GM18520 (cell line): Measurements from ENCODE around the gene IFI27L1.
A peak's percentile ranks its signal among the peaks of the same experiment; 100 is the strongest.

ENCODE experiments used
- ATAC-seq: cut with Tn5 transposase; IDR thresholded peaks from one replicate; pipeline ENCODE4 v1.9.1; 2021; ENCODE audit not compliant: unreplicated experiment

Gene IFI27L1

DNA sequence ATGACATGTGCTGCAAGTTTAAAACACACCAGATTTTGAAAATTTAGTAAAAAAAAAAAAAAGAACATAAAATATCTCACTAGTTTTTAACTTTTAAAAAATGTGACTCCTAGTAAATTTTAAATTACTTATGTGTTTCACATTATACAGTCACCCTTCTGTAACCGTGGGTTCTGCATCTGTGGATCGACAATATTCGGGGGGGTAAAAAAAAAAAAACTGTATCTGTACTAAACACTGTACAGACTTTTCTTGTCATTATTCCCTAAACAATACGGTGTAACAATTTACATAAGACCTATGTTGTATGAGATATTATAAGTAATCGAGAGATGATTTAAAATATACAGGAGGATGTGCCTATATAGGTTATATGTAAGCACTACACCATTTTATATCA, 3.3 kb upstream of the IFI27L1 start:
- ATAC-seq, result no peak

DNA sequence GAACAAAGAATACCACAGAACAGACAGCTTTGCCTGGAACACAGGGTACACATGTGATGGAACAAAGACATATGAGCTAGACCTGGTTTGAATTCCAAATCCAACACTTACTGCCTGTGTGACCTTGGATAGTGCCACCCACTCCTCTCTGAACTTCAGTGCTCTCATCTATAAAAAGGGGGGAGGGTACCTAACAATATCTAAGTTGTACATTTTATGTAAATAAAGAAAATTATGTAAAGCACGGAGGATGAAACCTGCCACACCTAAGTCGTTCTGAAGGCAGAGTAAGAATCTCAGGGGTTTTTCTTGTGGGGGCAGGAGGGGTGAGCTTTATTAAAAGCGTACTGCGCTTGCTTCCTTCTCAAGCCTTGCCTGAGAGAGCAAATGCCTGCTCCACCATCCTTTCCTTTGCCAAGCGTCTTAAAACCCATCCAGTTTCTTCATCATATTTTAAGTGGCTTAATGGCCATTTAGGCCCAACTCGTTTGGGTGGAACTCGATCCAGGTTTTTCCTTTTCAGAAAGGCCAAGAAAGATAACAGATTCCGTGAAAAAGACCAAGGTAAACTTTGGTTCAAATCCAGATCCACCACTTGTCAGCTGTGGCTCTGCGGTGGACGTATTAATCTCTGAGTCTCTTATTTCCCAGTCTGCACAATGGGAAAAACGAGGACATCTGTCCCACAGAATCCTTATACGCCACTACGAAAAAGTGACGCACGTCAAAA, 1.1 kb upstream of the IFI27L1 start:
- no peak for ATAC-seq

DNA sequence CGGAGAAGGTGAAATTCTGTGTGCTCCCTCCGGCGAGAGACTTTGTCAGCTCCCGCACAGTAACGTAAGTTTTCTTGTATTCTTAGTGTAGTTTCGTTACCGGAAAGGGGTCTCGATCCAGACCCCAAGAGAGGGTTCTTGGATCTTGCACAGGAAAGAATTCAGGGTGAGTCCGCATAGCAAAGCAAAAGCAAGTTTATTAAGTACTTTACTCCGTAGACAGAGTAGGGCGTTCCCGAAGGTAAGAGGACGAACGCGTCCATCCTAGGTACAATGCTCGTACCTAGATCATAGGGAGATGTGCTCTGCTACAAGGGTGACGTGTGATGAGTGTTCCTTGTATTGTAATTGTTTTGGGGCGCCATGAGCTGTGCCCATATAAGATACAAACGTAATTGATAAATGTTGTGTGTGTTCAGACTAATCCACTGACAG, 293 bp downstream of the IFI27L1 start:
- peak; percentile 11 for ATAC-seq

DNA sequence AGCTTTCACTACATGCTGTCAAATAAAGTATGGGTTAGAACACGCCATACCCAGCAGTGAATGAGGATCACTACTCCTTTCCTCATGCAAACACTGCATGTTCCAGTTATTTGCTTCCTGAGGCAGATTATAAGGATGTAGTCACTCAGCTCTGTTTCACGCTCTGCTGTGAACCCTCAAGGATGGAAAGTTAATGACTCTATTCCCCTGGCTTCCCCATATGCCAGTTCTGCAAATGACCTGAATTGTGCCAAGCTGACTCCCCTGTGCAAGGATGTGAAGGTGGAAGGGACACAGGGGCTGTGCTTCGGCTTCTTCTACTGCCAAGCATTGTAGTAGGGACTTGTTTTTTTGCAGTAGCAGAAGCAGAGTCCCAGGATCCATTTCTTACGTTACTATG, 6.8 kb downstream of the IFI27L1 start:
- ATAC-seq, result no peak

DNA sequence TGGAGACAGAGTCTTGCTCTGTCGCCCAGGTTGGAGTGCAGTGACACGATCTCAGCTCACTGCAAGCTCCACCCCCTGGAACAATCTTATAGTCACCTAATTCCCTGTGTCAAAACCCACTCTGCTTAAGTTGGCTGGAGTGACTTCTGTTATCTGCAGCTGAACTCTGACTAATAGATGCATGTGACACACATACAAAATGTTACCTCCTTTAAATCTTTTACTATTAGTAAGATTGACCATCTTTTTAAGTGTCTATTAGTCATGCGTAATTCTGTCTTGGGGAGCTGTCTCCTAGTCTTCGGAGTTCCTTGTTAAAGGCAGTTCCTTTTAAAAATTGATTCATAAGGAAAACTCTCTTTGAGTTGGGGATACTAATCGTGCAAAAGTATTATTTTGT, 7.4 kb downstream of the IFI27L1 start:
- ATAC-seq, result no peak

DNA sequence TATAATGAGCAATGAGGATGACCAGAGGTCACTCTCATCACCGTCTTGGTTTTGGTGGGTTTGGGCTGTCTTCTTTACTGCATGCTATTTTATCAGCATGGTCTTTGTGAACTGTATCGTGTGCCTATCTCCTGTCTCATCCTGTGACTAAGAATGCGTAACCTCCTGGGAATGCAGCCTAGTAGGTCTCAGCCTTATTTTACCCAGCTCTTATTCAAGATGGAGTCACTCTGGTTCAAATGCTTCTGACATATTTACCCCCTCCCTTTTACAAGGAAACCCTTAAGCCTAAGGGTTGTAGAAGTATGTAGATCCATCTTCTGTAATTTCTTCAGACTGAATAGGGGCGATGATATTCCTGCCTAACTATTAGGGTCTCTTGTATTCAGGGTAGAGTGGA, 8.4 kb downstream of the IFI27L1 start:
- no peak for ATAC-seq

DNA sequence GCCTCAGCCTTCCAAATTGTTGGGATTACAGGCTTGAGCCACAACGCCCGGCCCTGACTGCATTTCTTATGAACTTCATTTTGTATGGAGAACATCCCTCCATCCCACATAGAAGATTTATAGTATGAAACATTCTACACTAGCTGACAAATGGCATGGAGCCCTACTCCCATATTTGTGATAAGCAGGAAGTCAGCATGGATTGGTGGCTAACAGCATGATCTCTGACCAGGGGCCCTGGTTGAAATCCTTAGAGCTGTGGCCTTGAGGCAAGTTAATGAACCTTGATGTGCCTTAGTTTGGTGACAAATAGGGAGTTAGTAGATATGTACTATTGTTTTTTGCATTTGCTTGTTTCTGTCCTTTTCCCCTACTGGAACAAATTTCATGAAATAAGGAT, 12.3 kb downstream of the IFI27L1 start:
- no peak for ATAC-seq

DNA sequence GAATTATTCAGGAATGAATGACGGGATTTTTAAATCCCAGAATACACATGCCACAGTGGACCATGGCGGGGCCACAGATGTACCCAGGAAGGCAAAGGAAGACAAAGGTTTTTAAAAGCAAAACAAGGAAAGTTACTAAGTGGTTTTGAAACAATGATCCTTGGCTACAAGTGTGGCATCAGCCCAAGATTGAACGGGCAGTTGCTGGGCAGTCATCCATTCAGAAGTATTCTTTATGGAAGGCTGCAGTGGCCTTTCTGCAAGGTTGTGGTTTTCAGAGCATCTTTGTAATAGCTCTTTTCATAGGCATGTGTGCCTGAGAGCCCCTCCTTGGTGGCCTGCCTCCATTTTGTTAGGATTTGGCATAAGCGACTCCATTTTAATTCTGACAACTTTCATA, 16.0 kb downstream of the IFI27L1 start:
- no peak for ATAC-seq

DNA sequence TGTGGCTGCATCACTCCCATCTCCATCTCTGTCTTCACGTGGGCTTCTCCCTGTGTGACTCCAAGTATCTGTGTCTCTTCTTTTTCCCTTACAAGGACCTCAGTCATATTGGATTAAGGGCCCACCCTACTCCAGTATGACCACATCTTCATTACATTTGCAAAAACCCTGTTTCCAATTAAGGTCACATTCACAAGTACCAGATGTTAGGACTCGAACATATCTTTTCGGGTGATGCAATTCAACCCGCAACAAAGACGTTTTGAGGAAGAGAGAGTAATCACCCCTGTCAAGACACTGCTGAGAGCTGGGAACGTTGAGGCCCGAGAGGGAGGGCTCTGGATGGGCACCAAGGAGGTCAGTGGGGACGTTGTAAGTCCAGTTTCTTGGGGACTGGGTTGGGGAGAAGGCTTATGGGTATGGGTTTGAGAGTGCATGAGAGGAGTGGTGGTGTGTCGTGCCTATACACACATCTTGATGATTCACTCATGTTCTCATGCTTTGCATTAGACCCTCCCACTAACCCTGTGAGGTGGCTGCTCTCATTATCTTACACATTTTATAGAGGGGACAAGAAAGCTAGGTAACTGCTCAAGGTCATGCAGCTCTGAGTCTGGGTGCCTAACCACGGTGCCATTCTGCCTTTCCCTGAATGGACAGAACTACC, 17.3 kb downstream of the IFI27L1 start:
- ATAC-seq, result no peak

DNA sequence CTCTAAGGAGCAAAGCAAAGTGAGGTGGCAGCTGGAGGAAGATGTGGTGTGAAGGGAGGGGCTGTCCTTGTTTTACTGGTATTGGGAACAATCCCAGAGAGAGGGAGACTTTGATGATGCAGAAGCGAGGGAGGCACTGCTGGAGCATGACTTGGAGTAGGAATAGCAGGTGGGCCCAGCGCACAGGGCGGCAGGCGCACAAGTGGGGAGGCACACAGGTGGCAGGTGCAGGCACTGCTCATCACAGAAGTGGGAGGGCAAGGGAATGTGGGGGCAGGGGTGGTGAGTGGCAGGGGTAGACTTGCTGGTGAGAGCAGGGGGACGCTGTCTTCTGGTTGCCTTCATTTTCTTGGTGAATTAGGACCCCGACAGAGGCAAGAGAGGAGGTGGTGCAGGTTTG, 17.9 kb downstream of the IFI27L1 start:
- no peak for ATAC-seq

DNA sequence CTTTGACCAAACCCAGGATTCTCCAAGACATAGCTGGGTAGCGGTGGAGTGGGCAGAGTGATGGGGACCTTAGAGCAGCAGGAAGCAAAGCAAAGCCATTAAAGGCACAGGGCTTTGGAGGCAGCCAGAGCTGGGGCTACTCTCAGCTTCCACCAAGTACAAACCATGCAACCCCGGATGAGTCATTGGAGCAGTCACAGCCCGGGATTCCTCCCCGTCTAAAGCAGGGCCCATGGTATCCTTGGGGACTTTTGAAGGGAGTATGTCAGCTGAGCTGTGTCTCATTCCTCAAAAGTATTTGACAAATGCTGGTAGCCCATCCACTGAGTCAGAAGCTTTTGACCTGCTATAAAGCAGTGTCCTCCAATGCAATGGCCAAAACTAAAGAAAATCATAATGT, 19.7 kb downstream of the IFI27L1 start:
- ATAC-seq, result no peak

DNA sequence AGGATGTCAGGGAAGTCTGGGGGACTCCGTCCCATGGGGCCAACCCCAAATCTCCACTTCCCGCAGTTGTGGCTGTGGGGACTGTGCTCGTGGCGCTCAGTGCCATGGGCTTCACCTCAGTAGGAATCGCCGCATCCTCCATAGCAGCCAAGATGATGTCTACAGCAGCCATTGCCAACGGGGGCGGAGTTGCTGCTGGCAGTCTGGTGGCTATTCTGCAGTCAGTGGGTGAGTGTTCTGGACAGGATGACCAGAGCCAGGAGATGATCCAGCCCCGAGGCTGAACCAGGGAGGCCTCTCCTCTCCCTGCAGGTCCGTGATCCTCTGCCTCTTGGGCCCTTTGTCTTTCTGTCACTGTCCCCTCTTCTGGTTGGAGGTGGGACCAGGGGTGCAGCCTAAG, 20.6 kb downstream of the IFI27L1 start:
- no peak for ATAC-seq

DNA sequence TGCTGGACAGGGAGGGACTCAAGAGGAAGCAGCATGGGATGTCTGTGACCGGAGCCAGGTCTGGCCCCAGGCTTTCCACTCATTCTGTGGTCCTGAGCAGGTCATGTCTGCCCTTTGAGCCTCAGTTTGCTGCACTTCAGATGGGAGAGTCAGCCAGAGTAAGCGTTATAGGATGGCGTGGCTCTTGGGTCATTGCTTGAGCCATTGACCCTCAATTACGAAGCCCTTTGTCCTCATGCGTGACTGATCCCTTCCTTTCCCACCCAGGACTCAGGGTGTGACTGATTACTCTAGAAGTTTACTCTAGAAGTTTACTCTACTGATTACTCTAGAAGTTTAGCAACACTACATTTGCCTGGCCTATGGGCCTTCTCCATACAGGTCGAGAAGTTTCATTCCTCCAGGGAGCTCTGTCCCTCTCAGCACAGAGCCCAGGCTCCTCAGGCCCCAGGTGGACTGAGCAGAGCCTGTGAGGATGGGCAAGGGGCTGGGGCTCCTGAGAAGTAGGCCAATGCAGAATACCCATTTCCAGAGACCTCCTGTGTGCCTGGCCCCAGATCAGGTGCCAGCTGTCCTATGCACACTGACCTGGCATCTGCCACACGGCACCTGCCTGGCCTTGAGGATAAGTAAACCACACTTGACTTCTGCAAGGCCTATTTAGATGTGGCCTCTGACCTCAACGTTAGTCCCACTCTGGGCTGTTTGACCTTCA, 21.8 kb downstream of the IFI27L1 start:
- no peak for ATAC-seq

DNA sequence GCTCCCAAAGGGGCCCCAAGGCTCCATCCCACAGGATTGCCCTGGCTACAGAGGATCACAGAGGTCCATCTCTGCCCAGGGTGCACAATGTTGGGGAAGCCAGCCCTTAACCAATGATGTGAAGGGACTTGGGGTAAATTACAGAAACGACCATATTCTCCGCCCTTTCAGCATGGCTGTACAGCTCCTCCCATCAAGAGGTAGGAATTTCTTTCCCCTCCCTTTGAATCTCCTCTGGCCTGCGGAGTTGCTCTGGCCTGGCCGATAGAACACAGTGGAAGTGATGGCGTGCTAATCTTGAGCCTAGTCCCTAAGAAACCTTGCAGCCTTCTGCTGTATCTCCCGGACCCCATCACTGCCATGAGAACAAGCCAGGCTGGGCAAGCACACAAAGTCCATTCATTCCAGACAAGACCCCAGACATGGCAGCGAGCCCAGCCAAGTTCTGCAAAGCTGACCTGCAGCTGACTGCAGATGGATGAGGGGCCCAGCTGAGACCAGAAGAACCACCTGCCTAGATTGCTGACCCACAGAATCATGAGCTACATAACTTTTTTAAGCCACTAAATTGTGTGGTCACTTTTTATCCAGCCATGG, 22.5 kb downstream of the IFI27L1 start:
- no peak for ATAC-seq

DNA sequence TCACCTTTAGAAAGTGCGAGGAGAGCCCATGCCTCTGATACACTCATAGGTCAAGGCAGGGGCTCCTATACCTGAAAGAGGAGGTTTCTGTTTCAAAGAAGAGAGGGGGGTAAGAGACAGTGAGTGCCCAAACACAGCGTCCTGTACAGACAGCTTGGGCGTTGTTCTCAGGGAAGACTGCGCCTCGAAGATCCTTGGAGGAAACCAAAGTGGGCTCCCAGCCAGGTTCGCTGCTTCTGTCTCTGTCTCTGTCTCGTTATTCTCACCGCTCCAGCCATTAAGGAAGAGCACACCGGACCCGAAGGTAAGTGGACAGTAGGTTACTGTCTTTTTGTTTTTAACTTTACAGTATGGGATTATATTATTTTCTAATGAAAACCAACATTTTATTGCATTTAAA, 23.6 kb downstream of the IFI27L1 start:
- no peak for ATAC-seq

DNA sequence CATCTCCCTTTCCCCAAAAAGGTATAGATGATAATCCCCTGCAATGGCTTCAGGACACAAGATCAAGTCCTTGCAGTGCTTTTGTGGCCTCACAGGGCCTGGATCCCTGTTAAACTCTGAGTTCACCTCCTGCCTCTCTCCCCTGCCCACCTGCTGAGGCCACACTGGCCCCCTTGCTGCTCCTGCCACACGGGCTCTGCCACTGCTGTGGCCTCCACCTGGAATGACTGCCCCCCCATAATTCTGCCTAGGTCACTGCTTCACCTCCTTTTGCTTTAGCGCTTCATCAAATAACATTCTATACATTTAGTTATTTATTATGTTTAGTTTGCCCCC, 28.8 kb downstream of the IFI27L1 start:
- ATAC-seq, result no peak

DNA sequence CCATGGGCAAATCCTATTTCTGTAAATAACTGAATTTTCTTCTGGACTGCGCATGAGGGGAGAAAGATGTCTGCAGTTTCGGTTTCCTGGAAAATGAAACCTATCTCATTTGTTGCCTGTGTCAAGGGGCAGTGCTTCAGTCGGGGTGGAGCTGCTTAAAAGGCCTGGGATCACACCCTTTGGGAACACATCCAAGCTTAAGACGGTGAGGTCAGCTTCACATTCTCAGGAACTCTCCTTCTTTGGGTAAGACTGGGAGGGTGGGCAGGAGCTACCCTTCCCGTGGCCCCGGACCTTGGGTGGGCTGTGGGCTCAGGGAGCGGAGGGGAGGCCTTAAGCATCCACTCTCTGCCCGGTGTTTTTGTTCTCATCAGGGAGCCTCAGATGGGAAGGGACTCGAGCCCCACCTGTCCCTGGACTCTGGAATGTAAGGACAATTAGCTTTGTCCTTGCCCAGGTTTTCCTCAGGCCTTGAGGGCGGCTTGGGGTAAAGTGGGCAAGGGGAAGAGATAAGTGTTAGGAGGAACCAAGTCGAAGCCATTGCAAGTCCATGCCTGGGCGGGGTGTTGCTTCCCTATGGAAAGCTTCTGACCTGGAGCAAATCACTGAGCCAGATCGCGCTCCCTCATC, 29.6 kb downstream of the IFI27L1 start, which contains the start of gene IFI27:
Gene IFI27 (plus strand): TSS at position 185 of the 630 bp plus-strand sequence.
- ATAC-seq, result no peak

DNA sequence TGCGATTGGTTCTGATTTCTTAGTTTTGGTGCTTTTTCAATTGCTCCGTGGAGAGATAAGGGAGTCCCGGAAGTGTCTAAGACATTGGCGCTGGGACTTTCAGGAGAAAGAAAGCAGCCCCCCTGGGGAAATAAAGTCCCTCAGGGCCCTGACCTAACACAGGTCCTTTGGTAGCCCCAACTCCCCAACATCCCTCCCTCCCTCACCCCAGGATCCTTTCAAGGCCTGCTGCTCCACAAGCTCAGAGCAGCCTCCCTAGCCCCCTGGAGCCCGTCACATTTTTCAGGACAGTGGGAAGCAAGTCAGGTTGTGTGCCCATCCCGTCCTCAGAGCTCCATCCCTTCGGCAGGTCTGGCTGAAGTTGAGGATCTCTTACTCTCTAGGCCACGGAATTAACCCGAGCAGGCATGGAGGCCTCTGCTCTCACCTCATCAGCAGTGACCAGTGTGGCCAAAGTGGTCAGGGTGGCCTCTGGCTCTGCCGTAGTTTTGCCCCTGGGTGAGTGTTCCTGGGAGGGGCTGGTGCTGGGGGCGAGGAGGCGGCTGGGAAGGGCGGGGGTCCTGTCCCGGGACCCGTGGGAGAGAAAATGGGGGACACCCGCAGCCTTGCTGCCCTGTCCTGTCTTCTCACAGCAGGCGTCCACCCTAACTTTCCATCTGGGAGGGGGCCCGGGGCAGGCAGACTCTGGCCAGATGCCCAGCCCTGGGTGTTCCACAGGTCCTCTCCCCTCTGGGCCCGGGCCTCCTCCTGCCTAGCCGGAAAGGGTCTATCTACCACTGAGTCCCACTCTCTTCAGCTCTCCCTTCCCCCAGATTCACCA, 30.4 kb downstream of the IFI27L1 start:
- ATAC-seq, result no peak

DNA sequence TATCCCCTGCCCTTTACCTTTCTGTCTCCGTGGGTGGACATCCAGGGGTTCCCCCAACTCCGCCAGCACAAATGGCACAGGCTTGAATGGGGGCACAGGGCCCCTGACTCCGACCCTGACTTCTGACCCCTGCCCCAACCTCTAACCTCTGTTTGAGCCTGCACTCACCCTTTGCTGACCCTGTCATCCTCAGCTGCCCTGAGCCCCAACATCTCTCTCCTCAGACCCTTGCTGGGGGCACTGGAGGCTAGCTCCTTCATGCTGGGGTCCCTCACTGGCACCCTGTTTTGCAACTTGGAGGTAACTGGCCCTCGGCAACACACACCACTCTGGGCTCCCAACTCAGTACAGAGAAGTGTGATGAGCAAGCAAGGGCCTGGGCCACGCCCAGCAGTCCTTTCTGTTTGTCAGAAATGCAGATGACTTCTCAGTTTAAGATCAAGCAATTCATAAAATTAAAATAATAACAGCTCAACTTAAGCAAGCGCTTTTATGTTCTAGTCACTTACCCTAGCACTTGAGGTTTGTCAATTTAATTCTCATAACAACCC, 31.5 kb downstream of the IFI27L1 start:
- ATAC-seq, result no peak

DNA sequence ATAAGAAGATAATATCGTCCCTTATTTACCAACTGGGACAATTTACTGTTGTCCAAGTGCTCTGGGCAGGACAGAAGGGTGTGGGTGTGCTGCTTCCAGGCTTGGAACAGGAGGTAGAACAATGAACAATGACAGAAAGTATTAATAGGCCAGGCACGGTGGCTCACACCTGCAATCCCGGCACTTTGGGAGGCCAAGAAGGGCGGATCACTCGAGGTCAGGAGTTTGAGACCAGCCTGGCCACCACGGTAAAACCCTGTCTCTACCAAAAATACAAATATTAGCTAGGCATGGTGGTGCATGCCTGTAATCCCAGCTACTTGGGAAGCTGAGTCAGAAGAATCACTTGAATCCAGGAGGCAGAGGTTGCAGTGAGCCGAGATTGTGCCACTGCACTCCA, 32.0 kb downstream of the IFI27L1 start:
- no peak for ATAC-seq
